IMR-90 (cell line): Measurements from ENCODE around the gene SPRR1B. TPM values are rescaled to one million over a fixed set of nuclear protein-coding genes. Genes with fewer than 3 reads are reported as not detected.

Experiments
- ATAC-seq: fragments of 200-7000 bp; cut with Tn5 transposase; 2 replicates; pipeline ENCODE4 v1.9.1; 2020; ENCODE audit warnings: low read depth, mild to moderate bottlenecking, moderate library complexity
- BruUV-seq: library from RNA; stranded (reverse); fragments of 400-500 nt; replicated peaks from 2 replicates; lab custom pipeline; 2021; lab: Mats Ljungman, UMichigan
- CTCF ChIA-PET: fragments of 300-600 bp; formaldehyde crosslinking; extraction: SDS; loops from one replicate; lab custom pipeline; 2021; ENCODE audit warnings: antibody characterized with exemption; lab: Yijun Ruan, JAX
- POLR2A ChIA-PET: fragments of 300-600 bp; sonication (Branson Sonifier 250); formaldehyde crosslinking; loops from one replicate; lab custom pipeline; 2022; ENCODE audit warnings: antibody characterized with exemption; ENCODE audit not compliant: unreplicated experiment; lab: Charles Lee
- DNase-seq: peaks from one replicate; pipeline ENCODE4 v3.0.0; 2013
- H2AFZ ChIP-seq: replicated peaks from 2 replicates; pipeline ENCODE3; 2013; ENCODE audit warnings: low read length, mild to moderate bottlenecking; ENCODE audit not compliant: poor library complexity
- H2AK5ac ChIP-seq: 2 replicates; pipeline ENCODE4 v1.6.1; 2013; ENCODE audit warnings: low read depth, low read length, inconsistent platforms
- H2AK9ac ChIP-seq: replicated peaks from 2 replicates; pipeline ENCODE3; 2013; ENCODE audit warnings: mild to moderate bottlenecking, low read depth, low read length, moderate library complexity; ENCODE audit not compliant: poor library complexity
- H2BK120ac ChIP-seq: 2 replicates; pipeline ENCODE4 v1.6.1; 2013; ENCODE audit warnings: low read depth, low read length, inconsistent platforms
- H2BK15ac ChIP-seq: 3 replicates; pipeline ENCODE4 v1.6.1; 2013; ENCODE audit warnings: low read depth, low read length, inconsistent platforms
- H2BK20ac ChIP-seq: 2 replicates; pipeline ENCODE4 v1.6.1; 2013; ENCODE audit warnings: low read depth, mild to moderate bottlenecking, inconsistent platforms, low read length, moderate library complexity
- H2BK5ac ChIP-seq: 2 replicates; pipeline ENCODE4 v1.6.1; 2013; ENCODE audit warnings: mild to moderate bottlenecking, low read depth, low read length, inconsistent platforms; ENCODE audit not compliant: poor library complexity, severe bottlenecking
- H3K14ac ChIP-seq: replicated peaks from 2 replicates; pipeline ENCODE4 v1.6.1; 2013; ENCODE audit warnings: low read depth, low read length, inconsistent platforms
- H3K18ac ChIP-seq: 2 replicates; pipeline ENCODE4 v1.6.1; 2013; ENCODE audit warnings: low read depth, low read length, control low read depth
- H3K23ac ChIP-seq: 2 replicates; pipeline ENCODE4 v1.6.1; 2013; ENCODE audit warnings: low read depth, low read length, inconsistent platforms
- H3K27ac ChIP-seq: 2 replicates; pipeline ENCODE4 v1.5.1; 2013; ENCODE audit warnings: mild to moderate bottlenecking, control low read depth, low read length; ENCODE audit not compliant: insufficient read depth
- H3K27me3 ChIP-seq: 2 replicates; pipeline ENCODE4 v1.6.1; 2013; ENCODE audit warnings: low read length; ENCODE audit not compliant: control insufficient read depth, insufficient read depth
- H3K36me3 ChIP-seq: 2 replicates; pipeline ENCODE4 v1.6.1; 2013; ENCODE audit warnings: low read length, mixed read lengths; ENCODE audit not compliant: control insufficient read depth, insufficient read depth
- H3K4ac ChIP-seq: 2 replicates; pipeline ENCODE4 v1.6.1; 2013; ENCODE audit warnings: low read depth, low read length, inconsistent platforms
- H3K4me1 ChIP-seq: 2 replicates; pipeline ENCODE4 v1.6.1; 2013; ENCODE audit warnings: low read length, mixed read lengths; ENCODE audit not compliant: control insufficient read depth, insufficient read depth
- H3K4me2 ChIP-seq: 2 replicates; pipeline ENCODE4 v1.6.1; 2013; ENCODE audit warnings: low read depth, mild to moderate bottlenecking, control low read depth, low read length, moderate library complexity
- H3K4me3 ChIP-seq: 2 replicates; pipeline ENCODE4 v1.5.1; 2013; ENCODE audit warnings: low read depth, mild to moderate bottlenecking, control low read depth, low read length, moderate library complexity; ENCODE audit not compliant: insufficient read depth
- H3K56ac ChIP-seq: 2 replicates; pipeline ENCODE4 v1.6.1; 2013; ENCODE audit warnings: low read length, inconsistent platforms; ENCODE audit not compliant: insufficient read depth; ENCODE audit errors: extremely low read depth
- H3K79me1 ChIP-seq, 2 experiments: 2 replicates each; pipeline ENCODE4 v1.6.1; 2013; ENCODE audit warnings: low read length in 2 of 2, inconsistent platforms in 1 of 2, low read depth in 1 of 2
- H3K9ac ChIP-seq: 2 replicates; pipeline ENCODE4 v1.6.1; 2013; ENCODE audit warnings: low read depth, low read length, control low read depth
- H3K9me1 ChIP-seq: 2 replicates; pipeline ENCODE4 v1.6.1; 2013; ENCODE audit warnings: low read length, inconsistent platforms; ENCODE audit not compliant: insufficient read depth
- H3K9me3 ChIP-seq: 2 replicates; pipeline ENCODE4 v1.6.1; 2013; ENCODE audit warnings: low read length; ENCODE audit not compliant: control insufficient read depth, insufficient read depth
- H4K20me1 ChIP-seq: 2 replicates; pipeline ENCODE4 v1.6.1; 2013; ENCODE audit warnings: low read length, inconsistent platforms; ENCODE audit not compliant: insufficient read depth
- H4K5ac ChIP-seq: 2 replicates; pipeline ENCODE4 v1.6.1; 2013; ENCODE audit warnings: mild to moderate bottlenecking, low read depth, low read length, control low read depth
- H4K8ac ChIP-seq, 2 experiments: 2 replicates each; pipeline ENCODE4 v1.6.1; 2013; ENCODE audit warnings: low read depth in 2 of 2, low read length in 2 of 2, control low read depth in 1 of 2, inconsistent platforms in 1 of 2
- H4K91ac ChIP-seq: 2 replicates; pipeline ENCODE4 v1.6.1; 2013; ENCODE audit warnings: low read depth, low read length, inconsistent platforms; ENCODE audit not compliant: insufficient read depth
- MAFK ChIP-seq: IDR thresholded peaks from 2 replicates; pipeline ENCODE4 v1.6.1; 2012; ENCODE audit warnings: low read depth, low read length, improper control_type of control experiment
- RFX5 ChIP-seq: IDR thresholded peaks from 2 replicates; pipeline ENCODE4 v1.8.0; 2012; ENCODE audit warnings: low read depth, mild to moderate bottlenecking, low read length, moderate library complexity
- WGBS, 2 experiments: methylation state at CpG; one replicate each; pipeline versions ENCODE4 v1.1.5 to v1.1.7; 2013; ENCODE audit warnings: missing lambda C conversion rate in 2 of 2; ENCODE audit not compliant: insufficient read length in 1 of 2; ENCODE audit errors: extremely low coverage in 2 of 2; 5-methylcytosine and 5-hydroxymethylcytosine counted together
- dilution Hi-C: fragments of 300-500 bp; cut with HindIII; formaldehyde crosslinking; loops from one replicate; pipeline ENCODE4 v1.14.3; 2018; ENCODE audit warnings: low sequenced_read_pairs; ENCODE audit not compliant: unreplicated experiment
- in situ Hi-C: fragments of 300-500 bp; cut with MboI; formaldehyde crosslinking; loops from 3 replicates; pipeline ENCODE4 v1.14.3; 2019; ENCODE audit warnings: low sequenced_read_pairs, inconsistent platforms, mixed read lengths
- intact Hi-C: fragments of 100-400 bp; cut with micrococcal nuclease; formaldehyde crosslinking; loops from 2 replicates; pipeline ENCODE4 v1.10.0; 2022
- polyA plus RNA-seq, 3 experiments: library from polyadenylated mRNA; depleted of rRNA; stranded (reverse); fragments of >200 nt; gene quantifications; 2 replicates each; pipeline ENCODE4 v1.2.3, GENCODE V29; 2012; ENCODE audit warnings: low replicate concordance in 1 of 3
- total RNA-seq: library from RNA; depleted of rRNA; stranded (reverse); fragments of >200 nt; gene quantifications from 2 replicates; pipeline ENCODE4 v1.2.3, GENCODE V29; 2012

The SPRR1B gene
- total and polyA plus RNA-seq, 2 of the 4 experiments (the other 2 are of a cell fraction) = not detected

GRCh38 chr1:152998476-152998875 lies 32.5 kb upstream of the SPRR1B start:
- dilution Hi-C loops (no loop called here), in situ Hi-C loops (no loop called here)
- POLR2A ChIA-PET = no interaction called here

More at GRCh38 chr1:152998476-152998875, 32.5 kb upstream of the SPRR1B start:
- Histone ChIP-seq H3K4ac (no peak overlapping the region), H3K4me1 (no peaks in the 10 kb centered on the region), H3K36me3 (no peaks in the 10 kb centered on the region), H3K79me1 (no peaks in the 10 kb centered on the region), H2BK20ac (no peak overlapping the region), H2AK9ac (no peak overlapping the region), H3K9me1 (no peaks in the 10 kb centered on the region), H3K23ac (no peak overlapping the region), H3K27ac (no peak overlapping the region), H2AFZ (no peak overlapping the region), H3K4me3 (no peak overlapping the region), H3K18ac (no peak overlapping the region), H3K9me3 (no peaks in the 10 kb centered on the region), H4K8ac (no peak overlapping the region), H3K27me3 (no peaks in the 10 kb centered on the region), H4K91ac (no peak overlapping the region), H3K56ac (no peak overlapping the region), H2BK5ac (no peak overlapping the region), H4K20me1 (no peaks in the 10 kb centered on the region), H2BK120ac (no peak overlapping the region), H3K14ac (no peak overlapping the region), H4K5ac (no peak overlapping the region), H2BK15ac (no peak overlapping the region), H2AK5ac (no peak overlapping the region), H3K9ac (no peak overlapping the region), H3K4me2 (no peak overlapping the region)
- ATAC-seq (no peak), DNase-seq (no peak)
- intact Hi-C loops = no loop called here
- no TSS peak for BruUV-seq
- TF ChIP-seq MAFK (no peak), RFX5 (no peak)
- 30% methylated on average over 3 of the region's 4 CpGs; no CpG with 5 or more reads in 1 of the 2 experiments for WGBS, 2 experiments
- CTCF ChIA-PET = no interaction called here
